HTR-8/SVneo (cell line): Measurements from ENCODE around the gene LLCFC1.
"Not testable (repeated sequence)": the region's sequence is repeated elsewhere in the genome, so short reads cannot be mapped to it uniquely, and the experiment has no call there.

Source experiments
- DNase-seq: peaks from one replicate; pipeline ENCODE4 v3.0.0; 2011; ENCODE audit warnings: low spot score, mixed read lengths; ENCODE audit not compliant: insufficient read length
- FAIRE-seq: peaks from 2 replicates; lab custom pipeline; 2011; peaks lifted over from hg19 to GRCh38; lab: Jason Lieb, UNC

The LLCFC1 gene

GRCh38 chr7:142968229-142968628 lies 28.9 kb downstream of the LLCFC1 start:
- no peak for DNase-seq
- FAIRE-seq: no peak

GRCh38 chr7:142969183-142969582 lies 29.9 kb downstream of the LLCFC1 start:
- no peak for DNase-seq
- no peak for FAIRE-seq

- DNase-seq (no peak), FAIRE-seq (no peak)
Observed at GRCh38 chr7:142974626-142975025, 35.3 kb downstream of the LLCFC1 start.

GRCh38 chr7:142978402-142978801 lies 39.1 kb downstream of the LLCFC1 start:
- not testable (repeated sequence) for DNase-seq, FAIRE-seq

- no peak for DNase-seq
- FAIRE-seq: no peak
Observed at GRCh38 chr7:142983825-142984224, 44.5 kb downstream of the LLCFC1 start.

GRCh38 chr7:142984297-142984696 lies 45.0 kb downstream of the LLCFC1 start:
- DNase-seq (no peak), FAIRE-seq (no peak)
